ENCODE measurements around the gene LTB. TPM values are rescaled to one million over a fixed set of nuclear protein-coding genes. Genes with fewer than 3 reads are reported as not detected.

The LTB gene
- total and polyA plus RNA-seq, 2 of the 13 experiments (the other 11 are each of a cell fraction or from before 2014, with no cell fraction given) = 0.09 to 0.22 TPM

DNA sequence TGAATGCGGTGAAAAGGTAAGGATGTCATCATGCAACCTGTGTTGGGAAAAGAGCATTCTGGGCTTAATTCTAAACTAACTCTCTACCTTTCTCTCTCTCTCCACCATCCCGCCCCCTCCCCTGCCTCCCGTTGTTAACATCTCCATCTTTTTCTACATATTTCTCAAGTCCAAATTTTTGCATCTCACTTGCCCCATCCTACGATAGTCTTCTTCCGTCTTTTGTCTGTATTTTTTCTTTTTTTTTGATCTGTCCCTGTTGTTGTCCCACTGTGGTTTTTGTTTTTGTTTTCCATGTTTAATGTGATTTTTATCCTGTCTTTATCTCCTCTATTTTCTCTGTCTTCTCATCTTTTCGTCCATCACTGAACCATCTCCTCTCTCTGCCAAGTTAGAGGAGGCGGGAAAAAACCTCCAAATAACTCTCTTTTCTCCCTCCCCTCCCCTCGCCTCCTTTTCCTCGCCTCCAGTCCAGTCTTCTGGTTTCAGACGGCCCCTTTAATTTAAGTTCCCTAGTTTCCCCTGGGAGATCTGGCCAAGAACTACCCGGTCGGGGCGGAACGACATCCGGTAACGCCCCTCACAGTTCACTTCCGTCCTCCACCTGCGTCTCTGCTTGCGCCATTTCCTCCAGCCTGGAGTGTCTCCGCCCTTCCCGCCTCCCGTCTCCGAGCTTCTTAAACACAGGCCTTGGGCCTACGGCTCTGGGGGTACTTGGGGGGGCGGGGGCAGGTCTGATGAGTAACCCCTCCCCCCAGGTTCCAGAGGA is 35.1 kb downstream of the LTB start, which contains the start of gene NFKBIL1 (continued):
- TF ChIP-seq SCMH1 (CRISPR knock-in tag; IDR thresholded peaks at IDR 0.05; ENCODE audit: borderline replicate concordance) (no peak), GTF2F1 (IDR thresholded peaks at IDR 0.05; ENCODE audit: low read length) (no peak), ZNF792 (CRISPR knock-in tag; IDR thresholded peaks at IDR 0.05) (no peak), MIER2 (CRISPR knock-in tag; IDR thresholded peaks at IDR 0.05) (peak; percentile 64; the same call in 1 of the 2 replicates), NFATC3 (CRISPR knock-in tag; IDR thresholded peaks at IDR 0.05) (no peak; the same call in 1 of the 2 replicates), HNRNPUL1 (IDR thresholded peaks at IDR 0.05; ENCODE audit: low read depth, low read length) (no peak), ZIK1 (CRISPR knock-in tag; IDR thresholded peaks at IDR 0.05; ENCODE audit: borderline replicate concordance, low read depth) (no peak), HDAC1 (CRISPR knock-in tag; IDR thresholded peaks at IDR 0.05) (peak; percentile 27; the same call in 1 of the 2 replicates), ZNF75D (CRISPR knock-in tag; IDR thresholded peaks at IDR 0.05; ENCODE audit: borderline replicate concordance) (no peak), PAF1 (CRISPR knock-in tag; IDR thresholded peaks at IDR 0.05) (no peak), SMAD3 (CRISPR knock-in tag; IDR thresholded peaks at IDR 0.05) (peak; percentile 59; the same call in 1 of the 2 replicates), SNAPC2 (CRISPR knock-in tag; IDR thresholded peaks at IDR 0.05) (no peak), CCAR2 (optimal IDR thresholded peaks at IDR 0.05; ENCODE audit: low read depth, low read length) (peak; percentile 92), SALL2 (CRISPR knock-in tag; IDR thresholded peaks at IDR 0.05) (no peak; the same call in 1 of the 2 replicates), HIVEP1 (CRISPR knock-in tag; IDR thresholded peaks at IDR 0.05) (0 out of 2 replicates have a peak, but pooled peaks have one; percentile 21), ZNF543 (CRISPR knock-in tag; IDR thresholded peaks at IDR 0.05) (peak; percentile 63; the same call in 1 of the 2 replicates), ZNF354B (CRISPR knock-in tag; IDR thresholded peaks at IDR 0.05) (no peak), FOXO1 (CRISPR knock-in tag; IDR thresholded peaks at IDR 0.05) (0 out of 2 replicates have a peak, but pooled peaks have one; percentile 30), TMF1 (CRISPR knock-in tag; IDR thresholded peaks at IDR 0.05; ENCODE audit: low read depth) (no peak), SIX1 (CRISPR knock-in tag; IDR thresholded peaks at IDR 0.05; ENCODE audit: borderline replicate concordance) (peak; percentile 34; the same call in 1 of the 2 replicates), ZNF839 (CRISPR knock-in tag; IDR thresholded peaks at IDR 0.05; ENCODE audit: borderline replicate concordance) (no peak), ZNF605 (CRISPR knock-in tag; IDR thresholded peaks at IDR 0.05) (no peak; the same call in 1 of the 2 replicates), XBP1 (CRISPR knock-in tag; IDR thresholded peaks at IDR 0.05) (no peak)
- TF ChIP-seq, protein P1, sequence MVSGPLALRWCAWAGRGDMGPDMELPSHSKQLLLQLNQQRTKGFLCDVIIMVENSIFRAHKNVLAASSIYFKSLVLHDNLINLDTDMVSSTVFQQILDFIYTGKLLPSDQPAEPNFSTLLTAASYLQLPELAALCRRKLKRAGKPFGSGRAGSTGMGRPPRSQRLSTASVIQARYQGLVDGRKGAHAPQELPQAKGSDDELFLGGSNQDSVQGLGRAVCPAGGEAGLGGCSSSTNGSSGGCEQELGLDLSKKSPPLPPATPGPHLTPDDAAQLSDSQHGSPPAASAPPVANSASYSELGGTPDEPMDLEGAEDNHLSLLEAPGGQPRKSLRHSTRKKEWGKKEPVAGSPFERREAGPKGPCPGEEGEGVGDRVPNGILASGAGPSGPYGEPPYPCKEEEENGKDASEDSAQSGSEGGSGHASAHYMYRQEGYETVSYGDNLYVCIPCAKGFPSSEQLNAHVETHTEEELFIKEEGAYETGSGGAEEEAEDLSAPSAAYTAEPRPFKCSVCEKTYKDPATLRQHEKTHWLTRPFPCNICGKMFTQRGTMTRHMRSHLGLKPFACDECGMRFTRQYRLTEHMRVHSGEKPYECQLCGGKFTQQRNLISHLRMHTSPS (CRISPR knock-in tag; IDR thresholded peaks at IDR 0.05; ENCODE audit: low read depth) = no peak
- TF ChIP-seq, protein P2, sequence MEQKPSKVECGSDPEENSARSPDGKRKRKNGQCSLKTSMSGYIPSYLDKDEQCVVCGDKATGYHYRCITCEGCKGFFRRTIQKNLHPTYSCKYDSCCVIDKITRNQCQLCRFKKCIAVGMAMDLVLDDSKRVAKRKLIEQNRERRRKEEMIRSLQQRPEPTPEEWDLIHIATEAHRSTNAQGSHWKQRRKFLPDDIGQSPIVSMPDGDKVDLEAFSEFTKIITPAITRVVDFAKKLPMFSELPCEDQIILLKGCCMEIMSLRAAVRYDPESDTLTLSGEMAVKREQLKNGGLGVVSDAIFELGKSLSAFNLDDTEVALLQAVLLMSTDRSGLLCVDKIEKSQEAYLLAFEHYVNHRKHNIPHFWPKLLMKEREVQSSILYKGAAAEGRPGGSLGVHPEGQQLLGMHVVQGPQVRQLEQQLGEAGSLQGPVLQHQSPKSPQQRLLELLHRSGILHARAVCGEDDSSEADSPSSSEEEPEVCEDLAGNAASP (CRISPR knock-in tag; IDR thresholded peaks at IDR 0.05; ENCODE audit: borderline replicate concordance) = peak; percentile 32
- TF ChIP-seq, protein P3, sequence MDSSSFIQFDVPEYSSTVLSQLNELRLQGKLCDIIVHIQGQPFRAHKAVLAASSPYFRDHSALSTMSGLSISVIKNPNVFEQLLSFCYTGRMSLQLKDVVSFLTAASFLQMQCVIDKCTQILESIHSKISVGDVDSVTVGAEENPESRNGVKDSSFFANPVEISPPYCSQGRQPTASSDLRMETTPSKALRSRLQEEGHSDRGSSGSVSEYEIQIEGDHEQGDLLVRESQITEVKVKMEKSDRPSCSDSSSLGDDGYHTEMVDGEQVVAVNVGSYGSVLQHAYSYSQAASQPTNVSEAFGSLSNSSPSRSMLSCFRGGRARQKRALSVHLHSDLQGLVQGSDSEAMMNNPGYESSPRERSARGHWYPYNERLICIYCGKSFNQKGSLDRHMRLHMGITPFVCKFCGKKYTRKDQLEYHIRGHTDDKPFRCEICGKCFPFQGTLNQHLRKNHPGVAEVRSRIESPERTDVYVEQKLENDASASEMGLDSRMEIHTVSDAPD (CRISPR knock-in tag; IDR thresholded peaks at IDR 0.05) = no peak
